SK-N-SH (cell line): ENCODE measurements around the gene HACE1. TPM values are rescaled to one million over a fixed set of nuclear protein-coding genes. Genes with fewer than 3 reads are reported as not detected.

Experiments used
- polyA plus RNA-seq, 3 experiments: library from polyadenylated mRNA; depleted of rRNA; stranded (reverse); fragments of >200 nt; gene quantifications; 2 replicates each; pipeline ENCODE4 v1.2.3, GENCODE V29; 2012
- small RNA-seq, 7 experiments: library from RNA; depleted of rRNA; stranded (forward); fragments of <200 nt; gene quantifications; one replicate each; pipeline ENCODE3, GENCODE V24; 2012

HACE1 gene
- polyA plus RNA-seq, 1 of the 3 experiments (the other 2 are of a cell fraction): 6.2 TPM

Small RNA genes within 50 kb of the gene (small RNA-seq; reads per million reads assigned to genes)
- 0 reads per million in 7 experiments for gene RNU6-897P

Other genes with a start within 250 kb of the HACE1 start
- gene LIN28B, start 97.2 kb upstream of the HACE1 start, polyA plus RNA-seq (2012; rRNA removed): 0.67 and 0.91 TPM in 2 replicates